HG02623 (cell line): ENCODE data around the gene ZNF799.
"Not testable (repeated sequence)": the region's sequence is repeated elsewhere in the genome, so short reads cannot be mapped to it uniquely, and the experiment has no call there.

ENCODE experiments used
- ATAC-seq: cut with Tn5 transposase; IDR thresholded peaks from one replicate; pipeline ENCODE4 v1.9.1; 2021; ENCODE audit warnings: moderate library complexity; ENCODE audit not compliant: unreplicated experiment

Gene ZNF799

GRCh38 chr19:12400633-12401502 lies at the start of gene ZNF799:
Gene ZNF799 (minus strand): TSS chr19:12401271. CDS start chr19:12401070, 201 bp downstream.
- peak; percentile 78 for ATAC-seq

DNA sequence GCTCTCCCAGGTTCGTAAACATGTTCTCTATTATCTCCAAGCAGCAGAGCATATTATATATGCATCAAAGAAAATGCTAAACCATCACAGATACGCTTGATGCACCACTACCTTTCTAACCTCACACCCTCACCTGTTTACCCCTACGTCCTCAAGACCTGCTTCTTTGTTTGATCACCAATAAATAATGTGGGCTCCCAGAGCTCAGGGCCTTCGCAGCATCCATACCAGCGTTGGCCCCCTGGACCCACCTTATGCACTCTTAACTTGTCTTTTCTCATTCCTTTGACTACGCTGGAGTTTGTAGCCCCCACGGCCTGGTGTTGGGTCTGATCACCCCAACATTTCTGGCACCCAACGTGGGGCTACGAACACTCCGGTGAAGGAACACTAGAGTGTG lies 49.8 kb upstream of the ZNF799 start:
- no peak for ATAC-seq

DNA sequence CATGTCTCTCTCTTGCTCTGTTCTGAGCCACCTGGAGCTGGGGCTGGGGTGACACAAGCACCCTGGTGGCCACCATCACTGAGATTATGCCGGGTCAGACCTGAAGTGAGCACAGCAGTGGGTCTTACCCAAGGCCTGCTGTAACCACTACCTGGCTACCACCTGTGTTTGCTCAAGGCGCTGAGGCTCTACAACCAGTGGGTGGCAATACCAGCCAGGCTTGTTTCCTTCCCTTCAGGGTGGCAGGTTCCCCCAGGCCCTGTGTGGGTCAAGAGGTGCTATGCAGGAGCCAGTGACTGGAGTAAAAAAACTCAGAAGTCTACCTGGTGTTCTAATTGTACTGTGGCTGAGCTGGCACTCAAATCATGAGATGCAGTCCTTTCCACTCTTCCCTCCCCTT lies 47.7 kb upstream of the ZNF799 start:
- ATAC-seq: no peak

DNA sequence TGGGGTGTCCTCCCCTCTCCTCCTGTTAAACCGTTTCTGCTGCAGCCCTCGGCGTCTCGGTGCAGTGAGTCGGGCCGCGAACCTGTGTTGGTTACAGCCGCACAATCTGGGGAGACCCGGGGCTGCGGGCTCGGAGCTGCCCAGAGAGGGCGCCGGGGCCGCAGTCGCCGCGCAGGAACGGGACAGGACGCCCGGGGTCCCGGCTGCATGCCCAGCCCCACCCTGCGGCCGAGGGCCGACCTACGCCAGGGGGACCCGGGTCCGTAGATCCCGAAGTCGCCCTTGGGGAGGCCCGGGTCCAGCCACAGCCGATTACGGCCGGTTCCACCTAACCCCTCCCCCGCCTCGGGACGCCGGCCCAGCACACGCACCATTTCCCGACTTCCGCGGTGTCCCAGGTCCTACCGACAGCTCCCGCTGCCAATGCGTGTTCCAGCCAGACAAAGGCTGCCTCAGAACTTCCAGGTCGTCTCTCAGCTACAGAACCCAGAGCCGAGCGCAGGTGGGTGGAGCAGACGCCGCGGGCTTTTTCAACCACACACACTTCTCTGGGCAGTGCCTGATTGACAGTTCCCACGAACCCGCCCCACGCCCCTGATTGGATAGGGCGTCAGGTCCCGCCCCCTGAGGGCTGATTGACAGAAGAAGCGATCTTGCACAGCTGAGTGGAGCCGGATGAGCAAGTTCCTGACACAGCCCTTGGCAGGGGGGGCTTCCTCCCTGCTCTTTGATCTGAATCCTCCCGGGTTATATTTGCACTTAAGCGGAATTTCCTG lies 39.7 kb upstream of the ZNF799 start, which contains the start of gene ZNF443:
Gene ZNF443 (minus strand): TSS at position 481 of the 776 bp plus-strand sequence. CDS start 107 bp downstream, at position 374.
- peak; percentile 97 for ATAC-seq

DNA sequence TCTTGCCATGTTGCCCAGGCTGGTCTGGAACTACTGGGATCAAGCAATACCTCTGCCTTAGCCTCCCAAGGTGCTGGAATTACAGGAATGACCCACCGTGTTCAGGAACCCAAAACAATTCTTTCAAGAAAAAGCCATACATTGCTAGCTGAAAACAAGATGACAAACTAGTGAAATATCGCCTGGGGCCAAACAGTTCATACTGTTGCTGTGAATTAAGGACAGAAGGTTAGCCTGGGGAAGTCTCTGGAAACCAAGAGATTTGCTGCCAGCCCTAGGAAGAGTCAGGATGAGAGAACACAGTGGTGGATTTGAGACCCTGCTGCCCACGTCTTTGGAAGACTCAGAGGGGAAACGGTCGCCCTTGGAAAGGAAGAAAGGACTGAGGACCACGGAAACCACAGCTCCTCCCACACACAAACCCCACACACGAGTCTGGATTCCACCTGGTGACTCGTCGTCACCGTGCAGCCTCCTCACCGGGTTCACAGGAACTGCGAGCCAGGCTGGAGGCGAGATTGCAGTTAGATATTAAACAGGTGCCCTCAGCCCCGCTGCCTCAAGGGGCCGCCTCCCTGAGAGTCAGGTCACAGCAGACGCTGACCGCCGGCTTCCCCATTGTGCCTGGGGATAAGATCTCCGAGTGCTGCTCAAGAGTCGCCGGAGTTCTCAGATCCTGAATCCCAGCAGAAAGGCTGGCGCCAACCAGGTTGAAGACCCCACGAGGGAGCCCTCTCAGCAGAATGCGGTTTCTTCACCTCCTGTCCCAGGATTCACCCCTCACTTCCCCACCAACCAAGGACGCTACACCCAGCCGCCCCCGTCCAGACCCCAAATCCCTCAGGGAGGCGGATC lies 38.8 kb upstream of the ZNF799 start:
- ATAC-seq: not testable (repeated sequence)

DNA sequence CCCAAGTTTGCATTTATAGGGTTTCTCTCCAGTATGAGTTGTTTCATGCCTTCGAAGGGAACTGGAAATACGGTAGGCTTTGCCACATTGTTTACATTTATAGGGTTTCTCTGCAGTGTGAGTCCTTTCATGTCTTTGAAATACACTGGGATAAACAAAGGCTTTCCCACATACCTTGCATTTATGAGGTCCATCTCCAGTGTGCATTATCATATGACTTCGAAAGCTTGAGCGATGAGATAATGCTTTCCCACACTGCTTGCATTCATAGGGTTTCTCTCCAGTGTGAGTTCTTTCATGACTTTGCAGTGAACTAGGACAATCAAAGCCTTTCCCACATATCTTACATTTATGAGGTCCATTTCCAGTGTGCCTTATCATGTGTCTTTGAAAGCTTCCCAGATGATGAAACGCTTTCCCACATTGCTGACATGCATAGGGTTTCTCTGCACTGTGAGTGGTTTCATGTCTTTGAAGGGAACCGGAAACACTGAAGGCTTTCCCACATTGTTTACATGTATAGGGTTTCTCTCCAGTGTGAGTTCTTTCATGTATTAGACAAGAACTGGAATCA lies 29.7 kb upstream of the ZNF799 start:
- not testable (repeated sequence) for ATAC-seq

DNA sequence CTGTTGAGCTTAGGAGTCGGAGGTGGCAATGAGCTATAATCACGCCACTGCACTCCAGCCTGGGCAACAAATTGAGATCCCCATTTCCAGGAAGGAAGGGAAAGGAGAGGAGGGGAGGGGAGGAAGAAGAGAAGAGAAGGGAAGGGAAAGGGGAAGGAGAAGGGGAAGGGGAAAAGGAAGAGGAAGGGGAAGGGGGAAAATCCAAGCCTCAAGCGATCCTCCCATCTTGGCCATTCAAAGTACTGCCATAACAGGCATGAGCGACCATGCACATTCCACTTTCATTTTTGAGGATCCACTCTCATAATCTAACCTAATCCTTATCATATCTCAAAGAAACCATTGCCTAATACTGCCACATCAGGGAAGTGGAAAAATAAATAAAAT lies 24.8 kb upstream of the ZNF799 start:
- no peak for ATAC-seq

GRCh38 chr19:12425236-12425887 lies 24.3 kb upstream of the ZNF799 start:
- no peak for ATAC-seq

DNA sequence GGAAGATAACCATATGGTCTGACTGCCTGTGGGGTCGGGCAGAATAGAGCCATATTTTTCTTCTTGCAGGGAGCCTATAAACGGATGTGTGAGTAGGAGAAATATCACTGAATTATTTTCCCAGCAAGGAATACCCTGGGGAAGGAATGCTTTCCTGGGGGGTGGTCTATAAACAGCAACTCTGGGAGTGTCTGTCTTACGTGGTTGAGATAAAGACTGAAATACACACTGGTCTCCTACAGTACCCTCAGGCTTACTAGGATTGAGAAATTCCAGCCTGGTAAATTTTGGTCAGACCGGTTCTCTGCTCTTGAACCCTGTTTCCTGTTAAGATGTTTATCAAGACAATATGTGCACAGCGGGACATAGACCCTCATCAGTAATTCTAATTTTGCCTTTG lies 16.2 kb upstream of the ZNF799 start:
- ATAC-seq: not testable (repeated sequence)

DNA sequence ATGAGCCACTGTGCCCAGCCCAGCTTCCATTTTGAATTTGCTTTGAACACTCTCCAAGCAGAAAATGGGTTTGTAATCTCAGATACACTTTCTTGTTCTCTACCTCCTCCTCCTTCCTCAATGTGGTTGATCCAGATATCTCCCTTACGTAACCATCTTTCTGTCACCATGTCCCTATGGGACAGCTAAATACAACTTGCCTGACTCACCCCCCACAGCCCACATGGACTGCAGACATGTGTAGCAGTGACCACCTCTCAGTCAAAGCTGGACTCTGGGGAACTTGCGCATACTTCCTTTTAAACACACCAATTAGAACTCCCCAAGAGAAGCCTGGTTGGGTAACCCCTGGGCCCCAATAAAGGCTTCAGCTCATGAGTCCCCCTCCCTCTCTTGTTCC lies 10.8 kb upstream of the ZNF799 start:
- ATAC-seq: no peak

DNA sequence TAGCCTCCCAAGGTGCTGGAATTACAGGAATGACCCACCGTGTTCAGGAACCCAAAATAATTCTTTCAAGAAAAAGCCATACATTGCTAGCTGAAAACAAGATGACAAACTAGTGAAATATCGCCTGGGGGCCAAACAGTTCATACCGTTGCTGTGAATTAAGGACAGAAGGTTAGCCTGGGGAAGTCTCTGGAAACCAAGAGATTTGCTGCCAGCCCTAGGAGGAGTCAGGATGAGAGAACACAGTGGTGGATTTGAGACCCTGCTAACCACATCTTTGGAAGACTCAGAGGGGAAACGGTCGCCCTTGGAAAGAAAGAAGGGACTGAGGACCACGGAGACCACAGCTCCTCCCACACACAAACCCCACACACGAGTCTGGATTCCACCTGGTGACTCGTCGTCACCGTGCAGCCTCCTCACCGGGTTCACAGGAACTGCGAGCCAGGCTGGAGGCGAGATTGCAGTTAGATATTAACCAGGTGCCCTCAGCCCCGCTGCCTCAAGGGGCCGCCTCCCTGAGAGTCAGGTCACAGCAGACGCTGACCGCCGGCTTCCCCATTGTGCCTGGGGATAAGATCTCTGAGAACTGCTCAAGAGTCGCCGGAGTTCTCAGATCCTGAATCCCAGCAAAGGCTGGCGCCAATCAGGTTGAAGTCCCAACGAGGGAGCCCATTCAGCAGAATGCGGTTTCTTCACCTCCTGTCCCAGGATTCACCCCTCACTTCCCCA lies 1.0 kb downstream of the ZNF799 start:
- ATAC-seq: peak; percentile 31

GRCh38 chr19:12391148-12391547 lies 9.9 kb downstream of the ZNF799 start:
- ATAC-seq: not testable (repeated sequence)

- not testable (repeated sequence) for ATAC-seq
These were observed 14.7 kb downstream of the ZNF799 start for GRCh38 chr19:12386365-12386764.

GRCh38 chr19:12380444-12380737 lies 20.7 kb downstream of the ZNF799 start:
- no peak for ATAC-seq

- ATAC-seq: no peak
These were observed 21.2 kb downstream of the ZNF799 start for GRCh38 chr19:12379732-12380443.

GRCh38 chr19:12374026-12374425 lies 27.0 kb downstream of the ZNF799 start:
- no peak for ATAC-seq

- ATAC-seq: peak; percentile 93
These were observed 35.6 kb downstream of the ZNF799 start, which contains the start of gene ZNF442 for GRCh38 chr19:12365236-12366162. Gene ZNF442 (minus strand): TSS chr19:12365683. CDS start chr19:12363631, 2,052 bp downstream.
